C4-2B (cell line): ENCODE measurements around the gene COQ6.

Experiments
- CTCF ChIP-seq: fragments of 450-650 bp; conservative IDR thresholded peaks from 2 replicates; pipeline ENCODE4 v1.5.1; 2017; ENCODE audit warnings: mild to moderate bottlenecking
- ZFX ChIP-seq: fragments of 450-650 bp; IDR thresholded peaks from 2 replicates; pipeline ENCODE4 v1.6.1; 2017

- TF ChIP-seq CTCF (no peak), ZFX (no peak)
Measured at GRCh38 chr14:73936548-73936947, 13.6 kb upstream of the COQ6 start.
